HFF-Myc (cell line): ENCODE data around the gene DIP2B.

ENCODE experiments used
- DNase-seq: peaks from one replicate; pipeline ENCODE4 v3.0.0-alpha.2; 2011; ENCODE audit warnings: low read depth; ENCODE audit errors: extremely low read depth
- H3K4me3 ChIP-seq: replicated peaks from 2 replicates; pipeline ENCODE4 v1.5.1; 2011; ENCODE audit warnings: low read depth, mild to moderate bottlenecking, control low read depth, low read length
- CTCF ChIP-seq: IDR thresholded peaks from 2 replicates; pipeline ENCODE4 v1.5.1; 2012; ENCODE audit warnings: mild to moderate bottlenecking, low read depth, low read length, control low read depth; ENCODE audit errors: missing control alignments

DIP2B gene

GRCh38 chr12:50529345-50529744 lies 24.6 kb downstream of the DIP2B start:
- DNase-seq, result no peak
- no peak for TF ChIP-seq CTCF
- no peak overlapping the region for H3K4me3 ChIP-seq

GRCh38 chr12:50530532-50530931 lies 25.7 kb downstream of the DIP2B start:
- H3K4me3 ChIP-seq, result no peak overlapping the region
- DNase-seq, result no peak
- no peak for TF ChIP-seq CTCF

- no peak for DNase-seq
- no peak for TF ChIP-seq CTCF
- H3K4me3 ChIP-seq, result no peak overlapping the region
These were observed 28.4 kb downstream of the DIP2B start for GRCh38 chr12:50533203-50533584.

- no peak for DNase-seq
- H3K4me3 ChIP-seq, result no peak overlapping the region
- TF ChIP-seq CTCF, result no peak
These were observed 29.2 kb downstream of the DIP2B start for GRCh38 chr12:50533971-50534370.

GRCh38 chr12:50536831-50537537 lies 32.2 kb downstream of the DIP2B start:
- H3K4me3 ChIP-seq, result no peak overlapping the region
- no peak for DNase-seq
- no peak for TF ChIP-seq CTCF

- TF ChIP-seq CTCF, result no peak
- no peak overlapping the region for H3K4me3 ChIP-seq
- no peak for DNase-seq
These were observed 32.7 kb downstream of the DIP2B start for GRCh38 chr12:50537538-50537919.

- no peak overlapping the region for H3K4me3 ChIP-seq
- DNase-seq, result no peak
- no peak for TF ChIP-seq CTCF
These were observed 33.4 kb downstream of the DIP2B start for GRCh38 chr12:50538182-50538581.
